Measurements from ENCODE around the gene RAB2B.

GRCh38 chr14:21509432-21510143, 32.8 kb upstream of the RAB2B start:
- TF ChIP-seq POLR2A (IDR thresholded peaks at IDR 0.05): no peak
- TF ChIP-seq, protein P1, sequence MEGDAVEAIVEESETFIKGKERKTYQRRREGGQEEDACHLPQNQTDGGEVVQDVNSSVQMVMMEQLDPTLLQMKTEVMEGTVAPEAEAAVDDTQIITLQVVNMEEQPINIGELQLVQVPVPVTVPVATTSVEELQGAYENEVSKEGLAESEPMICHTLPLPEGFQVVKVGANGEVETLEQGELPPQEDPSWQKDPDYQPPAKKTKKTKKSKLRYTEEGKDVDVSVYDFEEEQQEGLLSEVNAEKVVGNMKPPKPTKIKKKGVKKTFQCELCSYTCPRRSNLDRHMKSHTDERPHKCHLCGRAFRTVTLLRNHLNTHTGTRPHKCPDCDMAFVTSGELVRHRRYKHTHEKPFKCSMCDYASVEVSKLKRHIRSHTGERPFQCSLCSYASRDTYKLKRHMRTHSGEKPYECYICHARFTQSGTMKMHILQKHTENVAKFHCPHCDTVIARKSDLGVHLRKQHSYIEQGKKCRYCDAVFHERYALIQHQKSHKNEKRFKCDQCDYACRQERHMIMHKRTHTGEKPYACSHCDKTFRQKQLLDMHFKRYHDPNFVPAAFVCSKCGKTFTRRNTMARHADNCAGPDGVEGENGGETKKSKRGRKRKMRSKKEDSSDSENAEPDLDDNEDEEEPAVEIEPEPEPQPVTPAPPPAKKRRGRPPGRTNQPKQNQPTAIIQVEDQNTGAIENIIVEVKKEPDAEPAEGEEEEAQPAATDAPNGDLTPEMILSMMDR (IDR thresholded peaks at IDR 0.05): no peak
